Activated CD4-positive, alpha-beta T cell treated with anti-CD3 and anti-CD28 coated beads, Interleukin-2, amount 50 U/mL, for 1 hour (primary cell): ENCODE results near the gene PRSS33.

Experiments
- DNase-seq: peaks from one replicate; pipeline ENCODE4 v3.0.0-alpha.2; 2020

Gene PRSS33

GRCh38 chr16:2795395-2796143, 8.2 kb upstream of the PRSS33 start:
- DNase-seq, result no peak

- no peak for DNase-seq
These were observed 5.6 kb upstream of the PRSS33 start for GRCh38 chr16:2792940-2793339.

GRCh38 chr16:2791174-2791573, 3.8 kb upstream of the PRSS33 start:
- DNase-seq, result no peak

- no peak for DNase-seq
These were observed 3.3 kb upstream of the PRSS33 start for GRCh38 chr16:2790631-2791030.

- DNase-seq, result no peak
These were observed 601 bp upstream of the PRSS33 start for GRCh38 chr16:2787961-2788360.

- DNase-seq, result no peak
These were observed 571 bp downstream of the PRSS33 start for GRCh38 chr16:2786826-2787151.

- DNase-seq, result no peak
These were observed 1.1 kb downstream of the PRSS33 start for GRCh38 chr16:2786061-2786825.

GRCh38 chr16:2785101-2785991, 2.0 kb downstream of the PRSS33 start:
- no peak for DNase-seq

GRCh38 chr16:2784358-2785100, 2.8 kb downstream of the PRSS33 start:
- DNase-seq, result no peak

GRCh38 chr16:2783581-2784357, 3.6 kb downstream of the PRSS33 start:
- no peak for DNase-seq

GRCh38 chr16:2782583-2783351, 4.6 kb downstream of the PRSS33 start:
- DNase-seq, result no peak

- no peak for DNase-seq
These were observed 7.1 kb downstream of the PRSS33 start for GRCh38 chr16:2779978-2780898.

GRCh38 chr16:2779151-2779920, 8.0 kb downstream of the PRSS33 start:
- DNase-seq, result no peak

- no peak for DNase-seq
These were observed 8.8 kb downstream of the PRSS33 start for GRCh38 chr16:2778630-2778958.

GRCh38 chr16:2777903-2778629, 9.3 kb downstream of the PRSS33 start:
- DNase-seq, result peak; percentile 39

GRCh38 chr16:2777231-2777902, 10.0 kb downstream of the PRSS33 start, which contains the start of gene ELOB:
ELOB (minus strand) TSS chr16:2777280; CDS start chr16:2777239, 41 bp downstream.
- DNase-seq, result peak; percentile 87

GRCh38 chr16:2776500-2777139, 10.7 kb downstream of the PRSS33 start:
- DNase-seq, result no peak
